H1 (cell line): ENCODE results near the gene ZNF493. TPM values are rescaled to one million over a fixed set of nuclear protein-coding genes. Genes with fewer than 3 reads are reported as not detected.

Source experiments
- polyA plus RNA-seq, 7 experiments: library from polyadenylated mRNA; depleted of rRNA in 3 of 7; stranded (reverse) in 5 of 7; unstranded in 2 of 7; fragments of >200 nt in 5 of 7; fragments of 200-250 nt in 2 of 7; gene quantifications; 1 replicate in 5 of 7; 2 replicates in 1 of 7; 4 replicates in 1 of 7; pipeline versions ENCODE4 v1.2.1 to v1.2.3, GENCODE V29; 2011 to 2013; ENCODE audit warnings: missing spikeins in 2 of 7, mixed read lengths in 2 of 7
- total RNA-seq: library from RNA; stranded (reverse); fragmentation: NEBNext Ultra II Directional; extraction: Animal tissue kit (Norgen Biotek cat#: 25700); gene quantifications from 2 replicates; pipeline ENCODE4 v1.2.1, GENCODE V29; 2021

Gene ZNF493
- total and polyA plus RNA-seq, 2 of the 8 experiments (the other 6 are each of a cell fraction or from before 2014, with no cell fraction given) = 9.0 to 32.2 TPM

Other genes with a start within 250 kb of the ZNF493 start
- 40.0 and 41.5 TPM in 2 replicates for gene ZNF708, start 67.7 kb upstream of the ZNF493 start, total RNA-seq
- gene ZNF708, start 67.7 kb upstream of the ZNF493 start, polyA plus RNA-seq (2011; rRNA removed) = 3.8 and 4.1 TPM in 2 replicates
- gene ZNF738, start 38.1 kb upstream of the ZNF493 start, total RNA-seq = 78.1 and 80.6 TPM in 2 replicates
- gene ZNF738, start 38.1 kb upstream of the ZNF493 start, polyA plus RNA-seq (2011; rRNA removed) = 126 and 148 TPM in 2 replicates
- gene ZNF429, start 108.5 kb downstream of the ZNF493 start, total RNA-seq = 15.0 and 15.4 TPM in 2 replicates
- gene ZNF429, start 108.5 kb downstream of the ZNF493 start, polyA plus RNA-seq (2011; rRNA removed) = 10.2 and 10.9 TPM in 2 replicates